ENCODE data around the gene ADAMTS17.

The ADAMTS17 gene

GRCh38 chr15:100001405-100001804 lies 340.4 kb downstream of the ADAMTS17 start:
- no peak for TF ChIP-seq POLR2A (IDR thresholded peaks at IDR 0.05; ENCODE audit: low read length)
- no peak for TF ChIP-seq GATA1 (IDR thresholded peaks at IDR 0.05; ENCODE audit: low read depth, low read length)
- no peak for DNase-seq

- TF ChIP-seq GATA1 (IDR thresholded peaks at IDR 0.05; ENCODE audit: low read depth, low read length) (no peak), POLR2A (IDR thresholded peaks at IDR 0.05; ENCODE audit: low read length) (no peak)
- DNase-seq, result no peak
These were observed 342.3 kb downstream of the ADAMTS17 start for GRCh38 chr15:99999282-100000070.

- no peak for TF ChIP-seq GATA1 (IDR thresholded peaks at IDR 0.05; ENCODE audit: low read depth, low read length)
- no peak for DNase-seq
These were observed 343.1 kb downstream of the ADAMTS17 start for GRCh38 chr15:99998661-99999101.

- no peak for DNase-seq
- TF ChIP-seq POLR2A (IDR thresholded peaks at IDR 0.05; ENCODE audit: low read length) (no peak), GATA1 (IDR thresholded peaks at IDR 0.05; ENCODE audit: low read depth, low read length) (no peak)
These were observed 344.6 kb downstream of the ADAMTS17 start for GRCh38 chr15:99997112-99997651.

- DNase-seq, result no peak
- TF ChIP-seq POLR2A (IDR thresholded peaks at IDR 0.05; ENCODE audit: low read length), result no peak
- no peak for TF ChIP-seq GATA1 (IDR thresholded peaks at IDR 0.05; ENCODE audit: low read depth, low read length)
These were observed 345.1 kb downstream of the ADAMTS17 start for GRCh38 chr15:99996660-99997059.

GRCh38 chr15:99995543-99995942 lies 346.2 kb downstream of the ADAMTS17 start:
- TF ChIP-seq GATA1 (IDR thresholded peaks at IDR 0.05; ENCODE audit: low read depth, low read length) (no peak), POLR2A (IDR thresholded peaks at IDR 0.05; ENCODE audit: low read length) (no peak)
- no peak for DNase-seq

GRCh38 chr15:99994849-99995248 lies 346.9 kb downstream of the ADAMTS17 start:
- DNase-seq, result no peak
- TF ChIP-seq GATA1 (IDR thresholded peaks at IDR 0.05; ENCODE audit: low read depth, low read length) (no peak), POLR2A (IDR thresholded peaks at IDR 0.05; ENCODE audit: low read length) (no peak)

GRCh38 chr15:99993681-99994131 lies 348.1 kb downstream of the ADAMTS17 start:
- DNase-seq, result no peak
- no peak for TF ChIP-seq GATA1 (IDR thresholded peaks at IDR 0.05; ENCODE audit: low read depth, low read length)
- TF ChIP-seq POLR2A (IDR thresholded peaks at IDR 0.05; ENCODE audit: low read length), result no peak

GRCh38 chr15:99993262-99993661 lies 348.5 kb downstream of the ADAMTS17 start:
- TF ChIP-seq POLR2A (IDR thresholded peaks at IDR 0.05; ENCODE audit: low read length), result no peak
- no peak for TF ChIP-seq GATA1 (IDR thresholded peaks at IDR 0.05; ENCODE audit: low read depth, low read length)
- no peak for DNase-seq

GRCh38 chr15:99992611-99993231 lies 349.1 kb downstream of the ADAMTS17 start:
- TF ChIP-seq POLR2A (IDR thresholded peaks at IDR 0.05; ENCODE audit: low read length) (no peak), GATA1 (IDR thresholded peaks at IDR 0.05; ENCODE audit: low read depth, low read length) (no peak)
- DNase-seq, result no peak

- no peak for DNase-seq
- TF ChIP-seq POLR2A (IDR thresholded peaks at IDR 0.05; ENCODE audit: low read length), result no peak
- TF ChIP-seq GATA1 (IDR thresholded peaks at IDR 0.05; ENCODE audit: low read depth, low read length), result no peak
These were observed 352.7 kb downstream of the ADAMTS17 start for GRCh38 chr15:99989095-99989494.

- TF ChIP-seq POLR2A (IDR thresholded peaks at IDR 0.05; ENCODE audit: low read length) (no peak), GATA1 (IDR thresholded peaks at IDR 0.05; ENCODE audit: low read depth, low read length) (no peak)
These were observed 354.1 kb downstream of the ADAMTS17 start for GRCh38 chr15:99987701-99988100.

GRCh38 chr15:99987119-99987506 lies 354.7 kb downstream of the ADAMTS17 start:
- no peak for DNase-seq
- TF ChIP-seq GATA1 (IDR thresholded peaks at IDR 0.05; ENCODE audit: low read depth, low read length) (no peak), POLR2A (IDR thresholded peaks at IDR 0.05; ENCODE audit: low read length) (no peak)

More at GRCh38 chr15:99987701-99988100, 354.1 kb downstream of the ADAMTS17 start:
- DNase-seq, result no peak

GRCh38 chr15:99986297-99987118 lies 355.3 kb downstream of the ADAMTS17 start:
- TF ChIP-seq GATA1 (IDR thresholded peaks at IDR 0.05; ENCODE audit: low read depth, low read length), result no peak
- TF ChIP-seq POLR2A (IDR thresholded peaks at IDR 0.05; ENCODE audit: low read length), result no peak
- DNase-seq, result peak; percentile 18 to 61
